HEK293T (cell line): ENCODE data around the gene SYT15.

Experiments
- CTCF ChIA-PET: fragments of 350-600 bp; formaldehyde crosslinking; extraction: SDS; loops from one replicate; lab custom pipeline; 2021; ENCODE audit warnings: antibody characterized with exemption, inconsistent platforms; lab: Yijun Ruan, JAX
- POLR2A ChIA-PET: fragments of 350-600 bp; formaldehyde crosslinking; extraction: SDS; loops from one replicate; lab custom pipeline; 2020; ENCODE audit warnings: antibody characterized with exemption, inconsistent platforms; lab: Yijun Ruan, JAX
- DNase-seq: peaks from one replicate; pipeline ENCODE4 v3.0.0; 2012; ENCODE audit warnings: mixed read lengths; ENCODE audit errors: extremely low spot score
- ARNT ChIP-seq: fragments of 450-650 bp; IDR thresholded peaks from 2 replicates; pipeline ENCODE4 v1.6.1; 2017; ENCODE audit warnings: mild to moderate bottlenecking
- BHLHE40 ChIP-seq: fragments of 450-650 bp; IDR thresholded peaks from 2 replicates; pipeline ENCODE4 v1.6.1; 2016; ENCODE audit warnings: mild to moderate bottlenecking, moderate library complexity, borderline replicate concordance
- CTBP1 ChIP-seq: fragments of 450-650 bp; IDR thresholded peaks from 2 replicates; pipeline ENCODE4 v1.6.1; 2016; ENCODE audit warnings: borderline replicate concordance
- ELF4 ChIP-seq: fragments of 450-650 bp; IDR thresholded peaks from 2 replicates; pipeline ENCODE4 v1.6.1; 2017; ENCODE audit warnings: antibody characterized with exemption
- FOXA1 ChIP-seq: fragments of 450-650 bp; IDR thresholded peaks from 2 replicates; pipeline ENCODE4 v1.6.1; 2016; ENCODE audit warnings: mild to moderate bottlenecking
- FOXK2 ChIP-seq: fragments of 450-650 bp; IDR thresholded peaks from 2 replicates; pipeline ENCODE4 v1.6.1; 2016; ENCODE audit warnings: mild to moderate bottlenecking
- FOXM1 ChIP-seq: fragments of 450-650 bp; IDR thresholded peaks from 2 replicates; pipeline ENCODE4 v1.6.1; 2017; ENCODE audit warnings: mild to moderate bottlenecking, borderline replicate concordance
- HDGF ChIP-seq: fragments of 450-650 bp; IDR thresholded peaks from 2 replicates; pipeline ENCODE4 v1.6.1; 2017; ENCODE audit warnings: antibody characterized with exemption, borderline replicate concordance
- L3MBTL2 ChIP-seq: fragments of 450-650 bp; conservative IDR thresholded peaks from 2 replicates; pipeline ENCODE4 v1.6.1; 2016; ENCODE audit warnings: mild to moderate bottlenecking
- LEF1 ChIP-seq: fragments of 450-650 bp; IDR thresholded peaks from 2 replicates; pipeline ENCODE4 v1.6.1; 2017; ENCODE audit warnings: mild to moderate bottlenecking, borderline replicate concordance
- NFRKB ChIP-seq: fragments of 450-650 bp; IDR thresholded peaks from 2 replicates; pipeline ENCODE4 v1.6.1; 2016; ENCODE audit warnings: mild to moderate bottlenecking, moderate library complexity
- PKNOX1 ChIP-seq: fragments of 450-650 bp; IDR thresholded peaks from 2 replicates; pipeline ENCODE4 v1.6.1; 2016
- SP1 ChIP-seq: fragments of 450-650 bp; IDR thresholded peaks from 2 replicates; pipeline ENCODE4 v1.6.1; 2017
- SUZ12 ChIP-seq: fragments of 450-650 bp; IDR thresholded peaks from 2 replicates; pipeline ENCODE4 v1.6.1; 2016; ENCODE audit warnings: mild to moderate bottlenecking
- TARDBP ChIP-seq: fragments of 450-650 bp; IDR thresholded peaks from 2 replicates; pipeline ENCODE4 v1.6.1; 2016
- ZNF384 ChIP-seq: fragments of 450-650 bp; IDR thresholded peaks from 2 replicates; pipeline ENCODE4 v1.6.1; 2016

Gene SYT15

GRCh38 chr10:46555366-46555712, 23.6 kb upstream of the SYT15 start:
- TF ChIP-seq FOXA1 (no peak), PKNOX1 (no peak), LEF1 (no peak), BHLHE40 (no peak), ELF4 (no peak), ZNF384 (no peak), TARDBP (no peak), ARNT (no peak), HDGF (no peak), CTBP1 (no peak), SP1 (no peak), FOXK2 (no peak), SUZ12 (no peak)
- ChIA-PET CTCF (no interaction called here), POLR2A (no interaction called here)
- no peak for DNase-seq

- POLR2A ChIA-PET, result no interaction called here
- no peak for DNase-seq
- TF ChIP-seq ELF4 (no peak), PKNOX1 (no peak), LEF1 (no peak), BHLHE40 (no peak), ARNT (no peak), SUZ12 (no peak), ZNF384 (no peak), FOXK2 (no peak), HDGF (no peak), FOXA1 (no peak), FOXM1 (no peak)
- CTCF ChIA-PET, result interaction anchor here (2.2 kb wide), 1 partner anchor 11 kb away, joined by 5 read pairs; no protein-coding TSS in a partner anchor
These were observed 23.0 kb upstream of the SYT15 start for GRCh38 chr10:46555713-46556514.

- DNase-seq, result no peak
- ChIA-PET POLR2A (no interaction called here), CTCF (interaction anchor here (2.2 kb wide), 1 partner anchor 11 kb away, joined by 5 read pairs; no protein-coding TSS in a partner anchor)
- TF ChIP-seq SP1 (no peak), NFRKB (no peak), PKNOX1 (no peak), FOXK2 (no peak), FOXA1 (no peak), ARNT (no peak), L3MBTL2 (no peak), SUZ12 (no peak), TARDBP (no peak), LEF1 (no peak), BHLHE40 (no peak), ELF4 (no peak), CTBP1 (no peak), ZNF384 (no peak), FOXM1 (no peak), HDGF (no peak)
These were observed 22.2 kb upstream of the SYT15 start, which contains the start of gene GPRIN2 for GRCh38 chr10:46556515-46557318. TSS of gene GPRIN2 (minus strand) at chr10:46556658. CDS start at chr10:46550736, 5,922 bp downstream.

GRCh38 chr10:46557319-46558121, 21.4 kb upstream of the SYT15 start:
- ChIA-PET POLR2A (no interaction called here), CTCF (interaction anchor here (2.2 kb wide), 1 partner anchor 12 kb away, joined by 5 read pairs; no protein-coding TSS in a partner anchor)
- DNase-seq, result no peak
- no peak for TF ChIP-seq FOXA1
- no peak for TF ChIP-seq CTBP1
- TF ChIP-seq NFRKB, result no peak
- TF ChIP-seq TARDBP, result no peak
- no peak for TF ChIP-seq BHLHE40
- no peak for TF ChIP-seq FOXM1
- no peak for TF ChIP-seq HDGF
- TF ChIP-seq SUZ12, result no peak
- no peak for TF ChIP-seq L3MBTL2

- TF ChIP-seq FOXA1 (no peak), PKNOX1 (no peak), ARNT (no peak), HDGF (no peak), BHLHE40 (no peak), SP1 (no peak), SUZ12 (no peak), ELF4 (no peak), ZNF384 (no peak), NFRKB (no peak), L3MBTL2 (no peak)
- CTCF ChIA-PET, result interaction anchor here (2.2 kb wide), 1 partner anchor 13 kb away, joined by 5 read pairs; no protein-coding TSS in a partner anchor
- POLR2A ChIA-PET, result no interaction called here
- DNase-seq, result no peak
These were observed 20.9 kb upstream of the SYT15 start for GRCh38 chr10:46558122-46558391.
